ENCODE measurements around the gene ADH5.
"Not testable (repeated sequence)": the region's sequence is repeated elsewhere in the genome, so short reads cannot be mapped to it uniquely, and the experiment has no call there.

ADH5 gene

DNA sequence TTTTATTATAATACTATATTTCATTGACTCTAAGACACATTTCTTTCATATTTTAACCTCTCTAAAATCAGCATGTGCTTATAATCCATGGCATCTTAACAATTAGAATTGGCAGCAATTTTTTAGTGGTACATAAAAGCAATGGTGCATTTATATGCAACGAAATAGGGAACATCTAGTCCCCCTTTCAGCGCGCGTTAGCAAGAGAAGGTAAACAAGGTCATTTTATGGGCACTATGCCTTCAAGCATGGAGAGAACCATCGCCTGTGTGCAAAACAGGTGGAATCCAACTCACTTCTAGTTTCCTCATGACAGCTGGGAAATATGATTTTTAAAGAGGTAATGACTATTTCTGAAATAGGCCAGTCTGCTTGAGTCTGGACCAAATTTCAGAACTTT is 6.4 kb downstream of the ADH5 start:
- no peak for DNase-seq

DNA sequence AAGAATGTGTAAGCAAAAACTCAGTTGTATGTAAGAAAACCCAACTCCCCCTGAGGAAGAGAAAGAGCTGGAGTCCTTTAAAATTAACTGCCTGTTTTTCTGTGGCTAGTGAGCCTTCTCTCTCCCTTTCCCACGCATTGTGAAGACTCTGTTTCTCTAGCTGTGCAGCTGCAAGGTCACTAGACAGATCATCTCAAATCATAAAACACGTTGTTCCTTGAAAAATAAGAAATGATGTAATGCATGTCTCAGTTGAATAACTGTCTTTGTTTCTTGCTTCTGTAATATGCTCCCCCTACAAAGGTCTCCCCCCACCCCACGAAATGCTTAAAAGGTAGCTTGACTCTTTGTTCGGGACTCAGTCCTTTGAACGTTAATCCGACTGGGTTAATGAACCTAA is 7.7 kb downstream of the ADH5 start:
- not testable (repeated sequence) for DNase-seq

DNA sequence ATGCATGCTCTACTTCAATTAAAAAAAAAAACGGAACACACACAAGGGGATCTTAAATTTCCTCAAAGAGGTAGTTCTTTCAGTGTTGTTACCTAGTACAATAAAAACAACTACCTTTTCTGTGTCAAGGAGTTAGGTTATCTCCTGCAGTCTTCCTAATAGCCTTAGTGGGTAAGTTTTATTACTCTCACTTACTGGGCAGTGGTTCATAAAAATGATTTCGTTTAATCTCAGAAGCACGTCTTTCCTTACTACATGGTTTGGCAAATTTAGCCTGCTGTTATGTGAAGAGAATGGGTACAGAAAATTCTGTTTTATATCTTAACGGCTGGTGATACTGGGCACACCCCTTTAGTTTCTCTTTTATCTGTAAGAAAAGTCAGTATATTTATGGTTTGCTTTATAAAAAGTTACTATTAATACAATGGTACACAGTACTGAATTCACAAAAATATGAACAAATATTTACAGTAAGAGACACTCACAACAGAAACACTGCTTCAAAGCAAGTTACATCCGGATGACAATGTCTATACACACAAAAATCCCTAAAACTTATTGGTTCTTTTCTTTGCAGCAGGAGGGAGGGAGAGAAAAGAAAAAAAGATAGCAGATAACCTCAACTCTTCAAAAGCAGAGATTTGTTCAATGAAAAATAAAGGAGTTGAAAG is 8.8 kb downstream of the ADH5 start:
- DNase-seq: no peak

DNA sequence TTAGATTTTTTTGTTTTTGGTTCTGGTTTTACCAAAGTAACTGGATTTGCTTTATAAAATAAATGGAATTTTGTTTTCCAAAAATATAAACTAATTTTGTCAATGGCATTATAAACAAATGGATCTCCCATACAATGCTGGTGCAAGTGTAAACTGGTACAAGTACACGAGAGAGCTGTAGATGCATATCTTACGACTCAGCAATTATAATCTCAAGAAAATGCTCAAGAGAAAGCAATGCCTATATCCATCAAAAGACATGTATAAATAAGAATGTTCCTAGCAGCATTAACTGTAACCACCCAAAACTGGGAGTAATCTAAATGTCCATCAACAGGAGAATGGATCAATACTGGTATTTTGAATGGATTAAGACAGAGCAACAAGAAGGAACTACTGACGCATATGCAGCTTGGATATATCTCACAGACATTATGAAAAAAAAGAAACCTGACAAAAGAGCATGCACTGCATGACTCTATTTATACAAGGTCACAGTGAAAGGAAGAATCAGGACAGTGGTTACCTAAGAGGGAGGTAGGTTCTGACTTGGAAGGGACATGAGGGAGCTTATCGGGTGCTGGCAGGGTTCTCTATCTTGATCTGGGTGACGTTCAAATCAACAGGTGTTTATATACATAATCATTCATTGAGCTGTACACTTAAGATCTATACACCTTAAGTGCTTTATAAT is 9.5 kb downstream of the ADH5 start:
- DNase-seq: no peak

DNA sequence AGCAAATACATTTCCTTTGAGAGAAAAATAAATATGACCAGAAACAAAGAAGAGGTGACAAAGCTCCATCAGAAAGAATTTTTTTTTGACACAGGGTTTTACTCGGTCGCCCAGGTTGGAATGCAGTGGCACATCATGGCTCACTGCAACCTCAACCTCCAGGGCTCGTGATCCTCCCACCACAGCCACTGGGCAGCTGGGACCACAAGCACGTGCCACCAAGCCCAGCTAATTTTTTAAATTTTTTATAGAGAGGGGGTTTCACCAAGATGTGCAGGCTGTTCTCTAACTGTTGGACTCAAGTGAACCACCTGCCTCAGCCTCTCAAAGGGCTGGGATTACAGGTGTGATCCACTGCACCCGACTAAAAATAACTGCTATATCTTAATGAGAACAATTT is 10.3 kb downstream of the ADH5 start:
- DNase-seq: no peak

DNA sequence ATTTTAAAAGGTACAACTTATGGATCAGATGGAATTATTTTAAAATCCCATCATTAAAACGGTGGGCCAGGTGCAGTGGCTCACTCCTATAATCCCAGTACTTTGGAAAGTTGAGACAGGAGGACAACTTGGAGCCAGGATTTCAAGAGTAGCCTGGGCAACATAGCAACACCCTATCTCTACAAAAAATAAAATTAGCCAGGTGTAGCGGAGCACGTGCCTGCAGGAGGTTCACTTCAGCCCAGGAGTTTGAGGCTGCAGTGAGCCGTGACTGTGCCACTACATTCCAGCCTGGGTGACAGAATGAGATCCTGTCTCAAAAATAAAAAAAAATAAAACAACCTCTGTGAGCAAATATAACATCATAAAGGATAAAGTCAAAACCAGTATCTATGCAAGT is 11.4 kb downstream of the ADH5 start:
- no peak for DNase-seq

DNA sequence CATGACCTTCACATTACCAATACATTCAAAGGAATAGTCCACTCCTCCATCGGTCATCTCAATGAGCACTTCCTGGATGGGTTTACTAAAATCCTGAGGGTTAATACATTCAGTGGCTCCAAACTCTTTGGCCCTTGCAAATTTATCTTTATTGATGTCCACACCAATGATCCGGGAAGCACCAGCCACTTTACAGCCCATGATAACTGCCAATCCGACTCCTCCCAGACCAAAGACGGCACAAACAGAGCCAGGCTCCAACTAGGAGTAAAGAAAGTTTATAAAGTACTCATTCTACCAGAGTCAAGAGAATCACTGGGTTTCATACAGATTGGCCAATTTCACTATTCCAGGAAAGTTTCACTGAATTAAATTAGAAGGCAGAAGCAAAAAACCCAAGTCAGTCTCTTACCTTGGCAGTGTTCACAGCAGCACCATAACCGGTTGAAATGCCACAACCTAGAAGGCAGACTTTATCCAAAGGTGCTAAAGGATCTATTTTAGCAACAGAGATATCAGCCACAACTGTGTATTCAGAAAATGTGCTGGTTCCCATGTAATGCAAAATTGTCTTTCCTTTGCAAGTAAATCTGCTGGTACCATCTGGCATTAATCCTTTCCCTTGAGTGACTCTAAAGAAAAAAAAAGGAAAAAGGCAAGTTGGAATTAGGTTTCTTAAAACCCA is 12.2 kb downstream of the ADH5 start:
- DNase-seq: no peak

DNA sequence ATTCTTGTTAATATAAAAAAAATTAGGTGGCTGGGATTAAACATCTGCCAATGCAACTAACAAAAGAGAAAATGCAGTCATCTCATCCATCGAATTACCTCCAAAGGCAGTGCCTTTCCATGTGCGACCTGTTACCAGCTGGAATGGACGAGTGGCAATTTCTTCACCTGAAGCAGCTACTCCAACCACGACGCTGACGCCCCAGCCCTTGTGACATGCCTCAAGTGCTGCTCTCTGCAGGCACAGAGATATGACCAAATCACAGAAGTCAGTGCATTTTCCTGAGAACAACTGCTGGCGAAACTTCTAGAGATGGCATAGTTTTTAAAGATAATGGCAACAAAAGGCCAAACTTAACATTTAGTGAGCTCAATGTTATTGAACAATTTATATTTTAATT is 13.8 kb downstream of the ADH5 start:
- DNase-seq: no peak

DNA sequence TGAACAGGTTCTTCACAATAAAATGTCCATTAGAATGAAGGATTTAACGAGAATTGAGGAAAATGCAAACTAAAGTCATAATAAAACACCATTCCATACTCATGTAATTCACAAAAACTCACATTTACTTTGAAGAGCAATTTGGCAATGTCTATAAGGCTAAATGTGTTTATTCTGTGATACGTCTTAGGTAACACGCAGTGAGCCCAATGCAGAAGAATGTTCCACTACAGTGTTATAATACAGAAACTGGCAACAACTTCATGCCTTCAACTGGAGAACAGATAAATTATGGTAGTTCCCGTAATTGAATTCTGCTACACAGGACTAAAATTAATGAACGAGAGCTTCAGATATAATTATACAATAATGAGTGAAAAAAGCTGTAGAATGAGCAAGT is 17.4 kb downstream of the ADH5 start:
- DNase-seq: no peak

DNA sequence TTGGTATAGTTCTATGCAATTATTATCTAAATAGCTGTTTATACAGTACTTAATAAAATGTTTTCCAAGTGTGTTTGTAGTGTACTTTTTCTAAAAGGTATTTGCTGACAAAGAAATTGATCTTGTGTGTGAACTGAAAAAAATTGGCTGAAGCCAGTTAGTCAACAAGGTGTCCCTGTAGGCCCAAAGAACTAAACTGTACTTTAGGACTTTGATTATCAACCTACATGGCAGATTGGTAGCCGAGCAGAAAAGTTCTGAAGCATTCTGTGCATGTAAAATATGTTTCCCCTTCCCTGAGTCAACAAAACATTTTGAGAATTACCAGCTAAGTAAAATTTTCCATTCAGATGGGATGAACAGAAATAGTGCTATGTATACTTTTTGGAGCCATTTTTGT is 21.0 kb downstream of the ADH5 start:
- DNase-seq: no peak

DNA sequence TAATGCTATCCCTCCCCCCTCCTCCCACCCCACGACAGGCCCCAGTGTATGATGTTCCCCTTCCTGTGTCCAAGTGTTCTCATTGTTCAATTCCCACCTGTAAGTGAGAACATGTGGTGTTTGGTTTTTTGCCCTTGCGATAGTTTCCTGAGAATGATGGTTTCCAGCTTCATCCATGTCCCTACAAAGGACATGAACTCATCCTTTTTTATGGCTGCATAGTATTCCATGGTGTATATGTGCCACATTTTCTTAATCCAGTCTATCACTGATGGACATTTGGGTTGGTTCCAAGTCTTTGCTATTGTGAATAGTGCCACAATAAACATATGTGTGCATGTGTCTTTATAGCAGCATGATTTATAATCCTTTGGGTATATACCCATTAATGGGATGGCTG is 23.1 kb downstream of the ADH5 start:
- not testable (repeated sequence) for DNase-seq

DNA sequence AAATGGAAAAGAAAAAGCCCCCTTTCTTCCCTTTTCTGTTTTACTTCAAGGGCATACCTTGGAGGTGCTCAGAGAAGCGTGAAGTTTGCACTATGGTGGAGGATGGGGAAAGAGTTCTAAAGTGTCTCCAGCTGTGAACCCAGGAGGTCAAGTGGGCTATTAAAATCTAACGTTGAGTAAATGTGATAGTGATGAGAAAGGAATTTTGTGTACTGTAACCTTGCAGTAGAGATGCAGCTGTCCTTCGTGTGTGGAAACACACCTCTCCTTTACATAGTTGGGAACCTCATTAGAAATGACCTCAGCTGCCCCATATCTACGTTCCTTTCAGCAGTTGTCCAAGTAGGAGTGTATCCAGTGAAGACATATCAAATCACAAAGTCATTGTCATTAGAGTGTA is 26.5 kb downstream of the ADH5 start:
- no peak for DNase-seq

DNA sequence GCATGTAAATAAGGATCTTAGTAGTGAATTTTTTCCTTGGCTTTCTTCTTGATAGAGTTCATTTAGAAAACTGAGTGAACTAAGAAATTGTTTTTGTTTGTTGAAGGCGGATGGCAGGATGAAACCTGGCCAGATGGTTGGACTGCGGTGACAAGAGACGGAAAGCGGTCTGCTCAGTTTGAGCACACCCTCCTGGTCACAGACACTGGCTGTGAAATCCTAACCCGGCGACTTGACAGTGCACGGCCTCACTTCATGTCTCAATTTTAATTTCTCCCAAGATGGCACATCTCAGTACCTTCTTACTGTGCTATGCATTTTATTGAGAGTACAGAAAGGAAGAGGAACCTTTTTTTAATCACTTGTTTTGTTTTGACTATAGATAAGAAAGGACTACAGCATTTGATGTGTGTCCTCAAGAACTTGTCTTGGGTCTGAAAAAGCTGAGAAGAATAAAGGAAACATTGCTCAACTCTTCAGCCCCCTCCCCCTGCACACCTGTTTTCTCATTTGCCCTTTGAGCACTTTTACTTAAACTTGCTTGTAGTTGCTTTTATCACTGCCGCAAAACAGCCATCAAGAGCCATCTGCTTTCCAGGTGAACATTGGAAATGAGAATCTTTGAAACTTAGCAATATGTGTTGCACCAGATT is 27.4 kb downstream of the ADH5 start:
- DNase-seq: no peak

DNA sequence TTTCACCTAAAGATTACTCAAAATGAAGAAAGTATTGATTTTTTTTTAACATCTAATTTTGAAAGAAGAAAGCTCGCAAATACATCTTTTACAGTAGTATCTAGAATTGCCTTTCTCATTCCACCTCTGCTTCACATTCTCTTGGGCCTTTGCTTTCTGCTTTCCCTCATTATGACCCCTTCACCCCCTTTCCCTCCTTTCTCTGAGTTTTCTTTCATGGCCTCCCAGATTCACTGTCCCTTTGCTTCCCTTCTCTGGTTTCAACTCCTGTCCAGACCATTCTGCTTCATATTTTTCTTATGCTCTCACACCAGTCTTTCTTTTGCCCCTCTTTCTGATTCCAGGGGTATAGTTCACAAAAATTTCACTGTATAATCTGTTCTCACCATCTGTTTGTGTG is 29.0 kb downstream of the ADH5 start:
- DNase-seq: no peak

DNA sequence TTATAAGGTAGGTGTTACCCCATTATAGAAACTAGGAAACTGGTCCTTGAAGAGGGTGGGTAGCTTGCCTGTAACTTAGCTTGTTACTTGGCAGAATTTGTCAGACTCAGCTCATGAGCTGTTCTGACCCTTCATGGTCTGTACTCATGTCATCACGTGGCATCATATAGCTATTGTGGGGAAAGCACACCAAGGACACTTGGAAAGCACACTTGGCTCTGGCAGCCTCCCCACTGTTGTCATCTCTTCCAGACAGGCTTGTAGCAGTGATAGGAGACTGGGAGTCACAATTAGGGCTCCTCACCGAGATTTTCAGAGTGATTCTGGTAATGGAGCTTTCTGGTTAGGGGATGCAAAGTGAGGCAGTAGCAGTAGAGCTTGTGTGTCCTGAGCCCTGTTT is 30.4 kb downstream of the ADH5 start:
- DNase-seq: no peak

DNA sequence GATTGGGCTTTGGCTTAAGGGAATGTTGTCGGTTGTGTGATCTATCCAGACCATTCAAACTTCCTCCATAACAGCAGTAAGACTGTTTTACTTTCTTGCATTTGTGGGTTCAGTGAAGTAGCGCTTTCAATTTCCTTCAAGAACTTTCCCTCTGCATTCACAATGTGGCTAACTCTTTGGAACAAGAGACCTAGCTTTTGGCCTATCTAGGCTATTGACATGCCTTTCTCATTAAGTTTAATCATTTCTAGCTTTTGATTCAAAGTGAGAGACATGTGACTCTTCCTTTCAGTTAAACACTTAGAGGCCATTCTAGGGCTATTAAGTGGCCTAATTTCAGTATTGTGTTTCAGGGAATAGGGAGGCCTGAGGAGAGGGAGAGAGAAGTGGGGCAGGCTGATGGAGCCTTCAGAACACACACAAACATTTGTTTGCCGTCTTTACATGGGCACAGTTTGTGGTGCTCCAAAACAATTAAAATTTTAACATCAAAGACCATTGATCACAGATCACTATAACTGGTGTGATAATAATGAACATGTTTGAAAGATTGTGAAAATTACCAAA is 34.1 kb downstream of the ADH5 start:
- DNase-seq: no peak

DNA sequence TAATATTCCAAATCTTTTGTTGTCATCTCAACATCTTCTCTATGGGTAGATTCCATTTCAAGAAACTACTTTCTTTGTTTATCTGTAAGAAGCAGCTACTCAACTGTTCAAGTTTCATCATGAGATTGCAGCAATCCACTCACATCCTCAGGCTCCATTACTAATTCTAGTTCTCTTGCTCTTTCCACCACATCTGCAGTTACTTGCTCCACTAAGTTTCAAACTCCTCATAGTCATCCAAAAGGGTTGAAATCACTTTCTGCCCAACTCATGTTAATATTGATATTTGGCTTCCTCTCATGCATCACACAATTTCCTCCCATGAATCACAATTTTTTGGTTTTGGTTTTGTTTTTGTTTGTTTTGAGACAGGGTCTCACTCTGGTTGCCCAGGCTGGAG is 35.7 kb downstream of the ADH5 start:
- no peak for DNase-seq

DNA sequence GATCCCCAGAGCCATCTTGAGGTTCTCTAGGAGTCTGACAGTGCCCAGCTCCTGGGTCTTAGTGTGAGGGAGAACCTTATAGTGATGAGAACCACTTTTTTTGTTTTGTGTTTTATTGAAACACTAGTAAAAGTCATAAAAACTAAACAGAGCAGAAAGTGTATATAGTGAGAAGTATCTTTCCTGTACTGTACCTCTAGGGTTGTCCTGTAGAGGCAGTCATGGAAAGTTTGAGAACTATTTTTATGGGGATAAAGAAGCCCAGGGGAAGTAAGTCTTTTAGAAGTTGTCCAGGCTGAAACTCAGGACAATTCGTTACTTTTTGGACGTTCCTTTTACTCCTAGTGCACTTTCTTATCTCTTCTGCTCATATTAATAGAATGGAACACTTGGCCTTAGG is 40.9 kb downstream of the ADH5 start:
- DNase-seq: no peak

DNA sequence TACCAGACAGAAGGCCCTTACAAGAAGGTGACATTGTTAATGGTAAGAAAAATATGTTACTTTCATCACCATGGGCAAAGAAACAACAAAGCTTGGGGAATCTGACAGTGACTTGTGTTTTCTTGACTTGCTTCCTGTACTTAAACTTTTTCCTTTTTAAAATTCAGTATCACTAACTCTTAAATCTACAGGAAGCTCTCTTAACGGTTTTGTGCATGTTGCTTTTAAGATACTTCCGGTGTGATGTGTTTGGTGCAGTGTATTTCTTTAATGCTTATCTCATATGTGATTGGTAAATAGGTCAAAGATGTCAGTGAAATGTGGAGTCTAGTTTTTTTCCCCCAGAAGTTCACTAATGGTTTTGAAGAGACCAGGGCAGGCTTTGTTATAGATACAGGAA is 45.2 kb downstream of the ADH5 start:
- DNase-seq: no peak

DNA sequence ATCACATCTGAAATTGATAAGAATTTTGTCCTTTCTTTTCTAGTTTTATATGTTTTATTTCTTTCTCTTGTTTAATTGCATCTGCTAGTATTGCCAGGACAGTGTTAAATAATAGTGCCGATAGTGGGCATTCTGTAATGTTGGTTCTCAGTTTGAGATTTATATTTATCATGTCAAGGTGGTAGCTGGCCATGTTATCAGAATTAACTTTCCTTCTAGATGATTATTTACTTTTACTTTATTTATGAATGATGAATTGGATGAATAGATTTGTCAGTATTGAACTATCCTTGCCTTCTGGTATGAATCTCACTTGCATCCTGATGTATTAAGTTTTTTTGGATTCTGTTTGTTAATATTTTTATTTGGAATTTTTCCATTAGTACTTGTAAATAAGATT is 50.4 kb downstream of the ADH5 start:
- no peak for DNase-seq

DNA sequence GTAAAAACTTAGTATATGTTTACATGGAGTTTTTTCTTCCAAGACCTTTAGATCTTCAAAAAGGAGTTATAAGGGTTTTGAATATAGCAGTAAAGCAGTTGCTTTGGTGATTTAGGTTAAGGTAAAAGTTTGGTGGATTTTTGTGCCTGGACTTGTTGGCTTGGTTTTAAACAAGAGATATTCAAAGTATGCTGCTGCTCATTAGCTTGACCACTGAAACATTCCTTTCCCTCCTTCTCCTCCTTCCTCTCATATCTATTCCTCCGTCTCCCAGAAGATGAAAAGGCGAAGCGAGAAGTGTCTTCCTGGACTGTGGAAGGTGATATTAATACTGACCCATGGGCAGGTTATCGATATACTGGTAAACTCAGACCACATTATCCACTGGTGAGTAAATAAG is 54.6 kb downstream of the ADH5 start:
- DNase-seq: no peak

DNA sequence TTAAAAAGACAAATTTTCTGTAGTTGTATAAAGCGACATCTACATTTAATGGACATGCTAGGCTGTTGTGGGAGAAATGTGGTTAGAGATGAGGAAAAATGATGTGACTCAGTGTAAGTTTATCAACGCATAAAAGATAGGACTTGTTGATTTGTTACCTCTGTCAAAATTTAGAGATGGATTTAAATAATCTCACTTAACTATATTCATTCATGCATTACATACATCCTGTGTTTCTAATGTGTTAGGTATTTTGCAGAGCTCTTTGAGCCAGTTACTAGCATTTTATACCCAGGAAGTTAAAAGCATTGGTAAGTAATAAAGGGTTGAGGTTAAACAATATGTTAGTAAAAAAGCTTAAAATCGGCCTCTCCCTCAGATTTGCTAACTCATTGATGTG is 58.7 kb downstream of the ADH5 start:
- no peak for DNase-seq

DNA sequence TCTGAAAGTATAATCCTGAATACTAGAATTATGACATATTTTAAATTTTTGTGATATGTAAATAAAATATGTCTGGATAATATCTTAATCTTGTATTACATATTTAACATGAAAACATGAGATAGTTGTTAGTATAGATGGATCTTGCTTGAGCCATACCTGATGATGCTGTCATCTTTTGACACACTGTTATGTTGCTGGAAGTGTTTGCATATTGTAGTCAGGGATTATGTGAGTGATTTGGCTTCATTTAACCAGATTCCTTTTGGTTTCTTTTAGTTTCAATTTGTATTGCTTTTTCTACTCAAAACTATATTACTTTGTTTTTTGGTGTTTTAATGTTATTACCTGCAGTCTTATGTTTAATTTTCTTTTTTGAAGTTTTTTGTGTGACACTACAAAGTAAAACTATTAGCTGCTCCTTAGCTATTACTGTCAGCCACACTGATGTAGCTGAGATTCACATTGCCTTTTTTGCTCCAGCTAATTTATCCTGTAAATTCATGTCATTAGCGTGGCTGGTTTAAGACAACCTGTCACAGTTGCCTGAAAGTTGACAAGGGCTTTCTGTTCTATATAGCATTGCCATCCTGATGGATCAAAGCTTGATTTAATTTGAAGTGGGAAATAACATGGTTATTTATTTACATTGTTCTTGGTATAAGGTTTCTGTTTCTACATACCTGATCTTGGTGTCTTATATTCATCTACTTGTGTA is 59.4 kb downstream of the ADH5 start:
- no peak for DNase-seq

Measured in activated CD4-positive, alpha-beta T cell treated with anti-CD3 and anti-CD28 coated beads for 1 hour (primary cell).